ENCODE measurements around the gene FAM20C.

Gene FAM20C

GRCh38 chr7:300546-301290, 108.3 kb downstream of the FAM20C start:
- no peak for DNase-seq

GRCh38 chr7:301291-302053, 109.1 kb downstream of the FAM20C start:
- no peak for DNase-seq

GRCh38 chr7:302054-302992, 110.0 kb downstream of the FAM20C start:
- DNase-seq = no peak

- DNase-seq = no peak
Measured at GRCh38 chr7:303425-303824, 111.1 kb downstream of the FAM20C start.

- no peak for DNase-seq
Measured at GRCh38 chr7:303884-304573, 111.7 kb downstream of the FAM20C start.

GRCh38 chr7:304574-305409, 112.4 kb downstream of the FAM20C start:
- DNase-seq = no peak

- no peak for DNase-seq
Measured at GRCh38 chr7:305410-306151, 113.2 kb downstream of the FAM20C start.

GRCh38 chr7:307970-308369, 115.6 kb downstream of the FAM20C start:
- DNase-seq = no peak

- no peak for DNase-seq
Measured at GRCh38 chr7:309586-310228, 117.3 kb downstream of the FAM20C start.

Measured in amygdala (tissue), 56 donors.